ENCODE data around the gene TSKS. TPM values are rescaled to one million over a fixed set of nuclear protein-coding genes. Genes with fewer than 3 reads are reported as not detected.

The TSKS gene
- total RNA-seq, 1 experiment from 2014 or later = 0.28 TPM

- peaks cover 7% of the 10 kb centered on the region for H3K79me1 ChIP-seq (ENCODE audit: insufficient read depth, low read depth, low read length, poor library complexity, severe bottlenecking)
- peak within 1 kb of the TSS; percentile 82; the same call in 1 of the 2 replicates for H3K4ac ChIP-seq (ENCODE audit: low read depth, low read length)
- Mint-ChIP-seq H3K4me1 (peaks cover 19 to 27% of the 10 kb centered on the region in 2 experiments), H3K27ac (peak within 1 kb of the TSS; percentile 99 to 100 (median 100)), H3K27me3 (ENCODE audit: low read depth) (no peaks in the 10 kb centered on the region; the same call in 1 of the 2 replicates), H3K36me3 (ENCODE audit: insufficient read depth in 1 of 3, low read depth in 3 of 3) (peaks cover 0 to 4% (median 2%) of the 10 kb centered on the region in 3 experiments; a peak in 3 of 7 replicates), H3K9me3 (no peaks in the 10 kb centered on the region), H3K4me3 (peak within 1 kb of the TSS; percentile 94 to 95)
- H3K23ac ChIP-seq (ENCODE audit: insufficient read length, low read depth, low read length) = no peak within 1 kb of the TSS
- H3K4me1 ChIP-seq (ENCODE audit: insufficient read depth, low read length) = no peaks in the 10 kb centered on the region
- no peak within 1 kb of the TSS for H2BK15ac ChIP-seq (ENCODE audit: low read depth, low read length)
- H3K27ac ChIP-seq (ENCODE audit: insufficient read length, low read depth, low read length) = peak within 1 kb of the TSS; percentile 100
- H3K23me2 ChIP-seq (ENCODE audit: insufficient read length, low read depth, low read length, poor library complexity, severe bottlenecking) = peaks cover 12% of the 10 kb centered on the region
- H3K56ac ChIP-seq (ENCODE audit: insufficient read length, low read depth, low read length) = no peak within 1 kb of the TSS
- H3K4me2 ChIP-seq (ENCODE audit: insufficient read depth, insufficient read length, low read length) = peak within 1 kb of the TSS; percentile 88
- peak within 1 kb of the TSS; percentile 99 for H2BK120ac ChIP-seq (ENCODE audit: low read depth, low read length, poor library complexity, severe bottlenecking)
- peak within 1 kb of the TSS; percentile 89 for H3K9ac ChIP-seq (ENCODE audit: extremely low read depth, insufficient read length, low read length)
- H2AFZ ChIP-seq (ENCODE audit: low read length) = no peak within 1 kb of the TSS
- no peak for DNase-seq
- no peak within 1 kb of the TSS for H2BK12ac ChIP-seq (ENCODE audit: insufficient read length, low read depth, low read length)
- no peak within 1 kb of the TSS for H2BK20ac ChIP-seq (ENCODE audit: low read depth, low read length, poor library complexity, severe bottlenecking)
- H4K91ac ChIP-seq (ENCODE audit: insufficient read length, low read depth, low read length) = no peak within 1 kb of the TSS
- WGBS (ENCODE audit: extremely low coverage, insufficient read length, low lambda C conversion rate) = no CpG with 5 or more reads among the region's 38 CpGs
- no peak for TF ChIP-seq CTCF (conservative IDR thresholded peaks at IDR 0.05)
- H3K18ac ChIP-seq (ENCODE audit: insufficient read length, low read depth, low read length) = peak within 1 kb of the TSS; percentile 93
- no peak within 1 kb of the TSS for H4K8ac ChIP-seq (replicated peaks; ENCODE audit: insufficient read length, low read depth, low read length)
- no peak within 1 kb of the TSS for H2AK5ac ChIP-seq (ENCODE audit: insufficient read length, low read length)
- H3K14ac ChIP-seq (ENCODE audit: insufficient read depth, low read length) = peak within 1 kb of the TSS; percentile 77
- no peaks in the 10 kb centered on the region for H3K9me3 ChIP-seq (ENCODE audit: control insufficient read depth, low read depth, low read length)
- peak within 1 kb of the TSS; percentile 73 for H2BK5ac ChIP-seq (ENCODE audit: insufficient read length, low read length)
- H3T11ph ChIP-seq (ENCODE audit: low read length) = peak within 1 kb of the TSS; percentile 91
- H3K79me2 ChIP-seq (ENCODE audit: insufficient read depth, low read length) = peaks cover 4% of the 10 kb centered on the region; the same call in 1 of the 2 replicates
- H3K27me3 ChIP-seq (ENCODE audit: insufficient read depth, low read length) = no peaks in the 10 kb centered on the region
- H4K5ac ChIP-seq (ENCODE audit: insufficient read length, low read depth, low read length) = peak within 1 kb of the TSS; percentile 87
- H4K20me1 ChIP-seq (ENCODE audit: control insufficient read depth, insufficient read depth, insufficient read length) = no peaks in the 10 kb centered on the region
Observed at GRCh38 chr19:49766930-49767299, 3.8 kb upstream of the TSKS start, which contains the start of gene AP2A1. TSS of gene AP2A1 (plus strand) at chr19:49767001. CDS start at chr19:49767134, 133 bp downstream.

All from H9 (cell line).